ENCODE measurements around the gene DIS3L2.

DNA sequence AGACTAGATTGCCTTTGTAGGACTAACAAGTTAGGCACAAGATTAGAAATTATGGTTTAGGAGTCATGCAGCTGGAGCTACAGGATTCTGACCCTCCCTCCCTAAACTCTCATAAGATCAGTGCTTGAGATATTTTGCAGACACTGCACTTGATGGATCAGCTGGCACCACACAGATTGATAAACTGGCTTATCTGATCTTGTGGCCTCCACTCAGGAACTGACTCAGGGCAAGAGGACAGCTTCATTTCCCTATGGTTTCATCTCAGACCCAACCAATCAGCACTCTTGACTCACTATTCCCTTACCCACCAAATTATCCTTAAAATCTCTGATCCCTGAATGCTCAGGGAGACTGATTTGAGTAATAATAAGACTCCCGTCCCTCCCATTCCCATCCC, 152.3 kb downstream of the DIS3L2 start:
- TF ChIP-seq, protein P1, sequence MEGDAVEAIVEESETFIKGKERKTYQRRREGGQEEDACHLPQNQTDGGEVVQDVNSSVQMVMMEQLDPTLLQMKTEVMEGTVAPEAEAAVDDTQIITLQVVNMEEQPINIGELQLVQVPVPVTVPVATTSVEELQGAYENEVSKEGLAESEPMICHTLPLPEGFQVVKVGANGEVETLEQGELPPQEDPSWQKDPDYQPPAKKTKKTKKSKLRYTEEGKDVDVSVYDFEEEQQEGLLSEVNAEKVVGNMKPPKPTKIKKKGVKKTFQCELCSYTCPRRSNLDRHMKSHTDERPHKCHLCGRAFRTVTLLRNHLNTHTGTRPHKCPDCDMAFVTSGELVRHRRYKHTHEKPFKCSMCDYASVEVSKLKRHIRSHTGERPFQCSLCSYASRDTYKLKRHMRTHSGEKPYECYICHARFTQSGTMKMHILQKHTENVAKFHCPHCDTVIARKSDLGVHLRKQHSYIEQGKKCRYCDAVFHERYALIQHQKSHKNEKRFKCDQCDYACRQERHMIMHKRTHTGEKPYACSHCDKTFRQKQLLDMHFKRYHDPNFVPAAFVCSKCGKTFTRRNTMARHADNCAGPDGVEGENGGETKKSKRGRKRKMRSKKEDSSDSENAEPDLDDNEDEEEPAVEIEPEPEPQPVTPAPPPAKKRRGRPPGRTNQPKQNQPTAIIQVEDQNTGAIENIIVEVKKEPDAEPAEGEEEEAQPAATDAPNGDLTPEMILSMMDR (IDR thresholded peaks at IDR 0.05; ENCODE audit: insufficient read depth, low read depth, low read length), result no peak
- no peak for TF ChIP-seq EZH2 (IDR thresholded peaks at IDR 0.05; ENCODE audit: insufficient read depth, low read length)
